GM18505 (cell line): ENCODE results near the gene HTRA3.
"Not testable (repeated sequence)": the region's sequence is repeated elsewhere in the genome, so short reads cannot be mapped to it uniquely, and the experiment has no call there.

Experiments used
- ATAC-seq: cut with Tn5 transposase; IDR thresholded peaks from one replicate; pipeline ENCODE4 v1.9.1; 2021; ENCODE audit not compliant: unreplicated experiment
- POLR2A ChIP-seq: IDR thresholded peaks from 4 replicates; pipeline ENCODE4 v1.6.1; 2011; ENCODE audit warnings: borderline replicate concordance; ENCODE audit not compliant: insufficient read depth, insufficient read length; ENCODE audit errors: extremely low read depth

Gene HTRA3

DNA sequence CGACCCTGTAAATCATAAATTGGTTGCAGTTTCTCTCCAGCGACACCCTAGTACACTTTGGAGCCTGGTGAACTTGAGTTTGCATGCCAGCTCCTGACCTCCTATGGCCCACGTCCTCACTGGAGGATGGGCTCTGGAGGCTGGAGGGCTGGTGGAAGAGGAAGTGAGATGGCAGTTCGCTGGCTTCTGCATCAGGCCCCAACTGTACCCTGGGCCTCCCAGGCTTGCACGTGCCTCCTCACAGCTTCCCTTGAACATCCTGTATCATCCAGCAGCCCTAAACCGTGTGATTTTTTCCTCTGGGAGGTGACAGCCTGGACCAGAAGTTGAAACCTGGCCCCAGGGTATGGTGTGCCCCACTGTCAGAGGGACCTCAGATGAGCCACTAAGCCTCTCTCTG is 78.5 kb downstream of the HTRA3 start:
- TF ChIP-seq POLR2A = no peak
- ATAC-seq = no peak

DNA sequence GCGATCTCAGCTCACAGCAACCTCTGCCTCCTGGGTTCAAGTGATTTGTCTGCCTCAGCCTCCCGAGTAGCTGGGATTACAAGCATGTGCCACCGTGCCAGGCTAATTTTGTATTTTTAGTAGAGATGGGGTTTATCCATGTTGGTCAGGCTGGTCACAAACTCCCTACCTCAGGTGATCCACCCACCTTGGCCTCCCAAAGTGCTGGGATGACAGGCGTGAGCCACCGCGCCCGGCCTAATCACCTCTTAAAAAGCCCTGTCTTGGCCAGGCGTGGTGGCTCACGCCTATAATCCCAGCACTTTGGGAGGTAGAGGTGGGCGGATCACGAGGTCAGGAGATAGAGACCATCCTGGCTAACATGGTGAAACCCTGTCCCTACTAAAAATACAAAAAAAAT is 79.7 kb downstream of the HTRA3 start:
- not testable (repeated sequence) for ATAC-seq

GRCh38 chr4:8349664-8350236 is 80.2 kb downstream of the HTRA3 start:
- TF ChIP-seq POLR2A = no peak
- no peak for ATAC-seq

DNA sequence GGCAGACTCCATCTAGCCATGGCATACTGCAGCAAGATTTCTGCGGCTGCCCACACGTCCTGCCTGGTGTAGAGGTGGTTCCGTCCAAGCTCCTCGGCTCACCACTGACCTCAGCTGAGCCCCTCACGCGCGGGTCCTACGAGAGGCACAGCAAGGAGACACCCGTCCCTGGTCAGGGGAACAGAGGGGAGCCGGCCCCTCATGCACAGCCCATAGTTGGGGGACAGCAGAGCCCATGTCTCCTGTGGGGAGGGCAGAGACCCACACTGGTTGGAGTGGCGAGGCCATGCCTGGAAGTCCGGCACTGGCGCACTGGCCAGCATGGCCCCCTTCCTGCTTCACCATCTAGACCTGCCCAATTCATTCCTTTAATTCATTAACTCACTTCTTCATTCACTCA is 80.8 kb downstream of the HTRA3 start:
- no peak for ATAC-seq
- no peak for TF ChIP-seq POLR2A

GRCh38 chr4:8350841-8351461 is 81.4 kb downstream of the HTRA3 start:
- no peak for ATAC-seq
- no peak for TF ChIP-seq POLR2A

- no peak for TF ChIP-seq POLR2A
- no peak for ATAC-seq
These were observed 82.4 kb downstream of the HTRA3 start for GRCh38 chr4:8351931-8352367.

GRCh38 chr4:8352368-8353157 is 83.0 kb downstream of the HTRA3 start:
- no peak for ATAC-seq
- TF ChIP-seq POLR2A = no peak

- no peak for ATAC-seq
- TF ChIP-seq POLR2A = no peak
These were observed 83.7 kb downstream of the HTRA3 start for GRCh38 chr4:8353158-8353669.

- no peak for ATAC-seq
- no peak for TF ChIP-seq POLR2A
These were observed 84.4 kb downstream of the HTRA3 start for GRCh38 chr4:8353912-8354453.

DNA sequence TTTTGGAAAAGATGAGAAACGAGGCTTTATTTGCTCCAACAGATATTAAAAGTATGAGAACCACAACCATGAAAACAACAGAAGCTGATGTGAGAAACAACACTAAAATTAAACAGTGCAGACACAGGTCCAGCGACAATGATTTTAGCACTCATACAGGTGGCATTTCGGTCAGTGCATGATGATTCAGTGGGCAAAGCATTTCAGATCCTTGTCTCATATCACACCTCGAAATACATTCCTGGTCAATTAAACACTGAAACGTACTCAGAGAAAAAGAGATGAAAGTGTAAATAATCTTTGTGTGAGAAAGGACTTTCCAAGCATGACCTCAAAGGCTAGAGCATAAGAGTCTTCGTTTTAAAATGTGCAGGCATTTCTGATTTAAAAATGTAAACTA is 85.8 kb downstream of the HTRA3 start:
- no peak for TF ChIP-seq POLR2A
- no peak for ATAC-seq

DNA sequence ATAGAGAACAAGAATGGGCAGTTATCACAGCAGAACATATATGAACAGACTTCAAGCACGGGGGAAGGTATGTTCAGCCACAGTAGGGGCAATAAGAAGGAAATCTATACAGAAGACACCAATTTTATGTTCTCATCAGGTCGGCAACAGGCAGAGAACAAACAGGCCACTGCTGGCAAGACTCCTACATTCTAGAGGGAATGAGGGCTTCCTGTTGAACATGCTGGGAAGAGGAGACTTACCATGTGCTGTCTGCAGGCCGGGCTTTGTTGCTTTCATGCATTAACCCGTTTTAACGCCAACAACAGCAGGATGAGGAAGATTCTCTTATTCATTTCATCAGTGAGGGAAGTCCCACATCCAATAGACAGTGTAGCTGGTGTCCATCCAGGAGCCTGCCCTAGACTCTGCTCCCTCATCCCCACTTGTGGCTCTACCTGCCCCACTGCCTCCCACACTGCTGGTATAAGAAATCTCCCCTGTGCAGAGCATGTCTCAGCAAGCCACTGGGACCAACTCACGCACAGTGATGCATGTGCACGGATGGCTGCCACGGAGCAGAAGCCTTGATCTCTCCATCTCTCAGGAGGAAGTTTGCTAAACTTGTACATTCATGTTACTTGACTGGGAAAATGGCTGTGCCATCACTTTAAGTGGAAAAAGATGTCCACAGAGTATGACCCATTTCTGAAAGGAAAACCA is 86.5 kb downstream of the HTRA3 start:
- no peak for ATAC-seq
- no peak for TF ChIP-seq POLR2A
